A549 (cell line): ENCODE measurements around the gene OR2H1. TPM values are rescaled to one million over a fixed set of nuclear protein-coding genes. Genes with fewer than 3 reads are reported as not detected.
"Not testable (repeated sequence)": the region's sequence is repeated elsewhere in the genome, so short reads cannot be mapped to it uniquely, and the experiment has no call there.

Experiments used
- ATAC-seq, 2 experiments: fragments of 200-7000 bp in 1 of 2; fragments of >200 bp in 1 of 2; cut with Nextera tagmentation in 1 of 2; cut with Tn5 transposase in 1 of 2; 3 replicates each; pipeline versions ENCODE4 v1.8.0 to v1.9.1; 2018 to 2020; ENCODE audit warnings: mild to moderate bottlenecking in 1 of 2, moderate library complexity in 1 of 2
- CTCF ChIA-PET: fragments of 300-600 bp; sonication (Branson Sonifier 250); formaldehyde crosslinking; extraction: SDS; loops from one replicate; lab custom pipeline; 2021; ENCODE audit warnings: antibody characterized with exemption, inconsistent platforms; lab: Yijun Ruan, JAX
- POLR2A ChIA-PET: fragments of 350-600 bp; formaldehyde crosslinking; extraction: SDS; loops from one replicate; lab custom pipeline; 2021; ENCODE audit warnings: antibody characterized with exemption, inconsistent platforms; lab: Yijun Ruan, JAX
- DNase-seq, 2 experiments: peaks; one replicate each; pipeline versions ENCODE4 v3.0.0 to v3.0.0-alpha.2; 2011 to 2016; ENCODE audit warnings: low read depth in 1 of 2, low spot score in 1 of 2
- FAIRE-seq: peaks from 2 replicates; lab custom pipeline; 2011; peaks lifted over from hg19 to GRCh38; lab: Jason Lieb, UNC
- H3K27ac ChIP-seq, 2 experiments: fragments of >200 bp; sonication (Bioruptor Twin); formaldehyde crosslinking; 3 replicates each; pipeline ENCODE4 v1.5.1; 2016 to 2017
- H3K4me1 ChIP-seq: fragments of >200 bp; sonication (Bioruptor Twin); formaldehyde crosslinking; 3 replicates; pipeline ENCODE4 v1.6.1; 2016
- H3K4me2 ChIP-seq: fragments of >200 bp; sonication (Bioruptor Twin); formaldehyde crosslinking; 3 replicates; pipeline ENCODE4 v1.6.1; 2016
- H3K4me3 ChIP-seq: fragments of >200 bp; sonication (Bioruptor Twin); formaldehyde crosslinking; 3 replicates; pipeline ENCODE4 v1.5.1; 2016
- H3K9me3 ChIP-seq: fragments of >200 bp; sonication (Bioruptor Twin); formaldehyde crosslinking; 3 replicates; pipeline ENCODE4 v1.6.1; 2016
- CEBPB ChIP-seq, 2 experiments: fragments of >200 bp in 1 of 2; sonication (Bioruptor Twin) in 1 of 2; formaldehyde crosslinking in 1 of 2; IDR thresholded peaks; 2 replicates each; pipeline ENCODE4 v1.6.1; 2012 to 2016
- CHD4 ChIP-seq: fragments of 200-600 bp; sonication (generic); IDR thresholded peaks from 2 replicates; pipeline ENCODE4 v1.6.1; 2016; ENCODE audit warnings: antibody characterized with exemption, mild to moderate bottlenecking, borderline replicate concordance
- EP300 ChIP-seq, 2 experiments: fragments of >200 bp; sonication (Bioruptor Twin); formaldehyde crosslinking; IDR thresholded peaks; 2 replicates in 1 of 2; 3 replicates in 1 of 2; pipeline ENCODE4 v1.6.1; 2016 to 2017
- FOXS1 ChIP-seq: fragments of 250-450 bp; sonication (Bioruptor Pico); IDR thresholded peaks from 2 replicates; pipeline ENCODE4 v1.5.0; 2020; ENCODE audit warnings: mild to moderate bottlenecking, moderate library complexity
- GATA3 ChIP-seq: IDR thresholded peaks from 2 replicates; pipeline ENCODE4 v1.6.1; 2012; ENCODE audit warnings: borderline replicate concordance
- HES2 ChIP-seq: fragments of >200 bp; sonication (Bioruptor Twin); formaldehyde crosslinking; IDR thresholded peaks from 2 replicates; pipeline ENCODE4 v1.6.1; 2016
- HMGXB4 ChIP-seq: fragments of 250-450 bp; sonication (Bioruptor Pico); IDR thresholded peaks from 2 replicates; pipeline ENCODE4 v1.5.0; 2021; ENCODE audit warnings: mild to moderate bottlenecking, moderate library complexity, borderline replicate concordance
- NFE2L2 ChIP-seq: fragments of 150-350 bp; conservative IDR thresholded peaks from 2 replicates; pipeline ENCODE4 v1.6.1; 2014; ENCODE audit warnings: low read length
- NPAS2 ChIP-seq: fragments of 250-450 bp; sonication (Bioruptor Pico); IDR thresholded peaks from 2 replicates; pipeline ENCODE4 v1.8.0; 2022; ENCODE audit warnings: mild to moderate bottlenecking, moderate library complexity, borderline replicate concordance
- RAD21 ChIP-seq, 2 experiments: fragments of >200 bp in 1 of 2; sonication (Bioruptor Twin) in 1 of 2; formaldehyde crosslinking in 1 of 2; IDR thresholded peaks in 1 of 2; conservative IDR thresholded peaks in 1 of 2; 2 replicates in 1 of 2; 3 replicates in 1 of 2; pipeline ENCODE4 v1.6.1; 2012 to 2018; ENCODE audit warnings: inconsistent platforms in 1 of 2
- REST ChIP-seq: fragments of 200-600 bp; sonication (generic); IDR thresholded peaks from 2 replicates; pipeline ENCODE4 v1.6.1; 2016; ENCODE audit warnings: antibody characterized with exemption, mild to moderate bottlenecking, moderate library complexity
- TFCP2L1 ChIP-seq: fragments of 250-450 bp; sonication (Bioruptor Pico); IDR thresholded peaks from 2 replicates; pipeline ENCODE4 v1.5.0; 2021; ENCODE audit warnings: mild to moderate bottlenecking
- WGBS: methylation state at CpG from one replicate; pipeline ENCODE4 v1.1.6; 2017; ENCODE audit errors: missing lambda C conversion rate; 5-methylcytosine and 5-hydroxymethylcytosine counted together
- polyA plus RNA-seq, 4 experiments: library from polyadenylated mRNA; depleted of rRNA in 3 of 4; stranded (reverse); fragments of >200 nt; fragmentation: RNase III in 1 of 4; extraction: RNeasy Plus Mini Kit Qiagen cat#74134 plus additional on column Dnase treatment in 1 of 4; gene quantifications; 2 replicates in 3 of 4; 3 replicates in 1 of 4; pipeline ENCODE4 v1.2.3, GENCODE V29; 2011 to 2017
- TF ChIP-seq, protein P1 (sequence below): fragments of 150-350 bp; IDR thresholded peaks from 2 replicates; pipeline ENCODE4 v1.6.1; 2014; ENCODE audit warnings: low read depth, mild to moderate bottlenecking, low read length
- TF ChIP-seq, protein P2 (sequence below): fragments of 450-650 bp; IDR thresholded peaks from 2 replicates; pipeline ENCODE4 v1.6.1; 2014; ENCODE audit warnings: antibody characterized with exemption

The OR2H1 gene
- polyA plus RNA-seq, 2 of the 4 experiments (the other 2 are of a cell fraction), result not detected

DNA sequence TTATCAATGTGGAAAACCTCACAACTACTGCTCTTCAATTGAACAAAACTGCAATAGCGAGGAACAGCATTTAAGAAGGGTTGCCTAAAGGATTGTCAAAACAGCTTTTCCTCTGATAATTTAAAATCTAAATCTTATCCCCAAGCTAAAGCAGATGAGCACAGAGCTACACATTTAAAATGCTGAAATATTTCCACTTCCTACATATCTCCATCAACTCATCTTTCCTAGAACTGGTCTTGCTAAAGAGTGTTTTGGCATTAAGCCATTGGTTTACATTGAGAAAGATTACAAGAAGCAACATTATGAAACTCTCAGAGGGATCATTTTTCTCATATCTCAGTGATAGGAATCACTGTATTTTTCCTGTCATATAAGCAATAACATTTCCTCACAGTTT, 14.2 kb upstream of the OR2H1 start:
- ATAC-seq (no peak), DNase-seq (no peak), FAIRE-seq (no peak)
- POLR2A ChIA-PET, result no interaction called here
- H3K4me1 ChIP-seq, result no peaks in the 10 kb centered on the region
- WGBS, result 0% methylated on average over 1 of the region's 1 CpG
- H3K27ac ChIP-seq, result no peak overlapping the region
- no peaks in the 10 kb centered on the region for H3K9me3 ChIP-seq
- no peak overlapping the region for H3K4me3 ChIP-seq
- H3K4me2 ChIP-seq, result no peak overlapping the region
- CTCF ChIA-PET, result no interaction called here
- TF ChIP-seq, protein P1, sequence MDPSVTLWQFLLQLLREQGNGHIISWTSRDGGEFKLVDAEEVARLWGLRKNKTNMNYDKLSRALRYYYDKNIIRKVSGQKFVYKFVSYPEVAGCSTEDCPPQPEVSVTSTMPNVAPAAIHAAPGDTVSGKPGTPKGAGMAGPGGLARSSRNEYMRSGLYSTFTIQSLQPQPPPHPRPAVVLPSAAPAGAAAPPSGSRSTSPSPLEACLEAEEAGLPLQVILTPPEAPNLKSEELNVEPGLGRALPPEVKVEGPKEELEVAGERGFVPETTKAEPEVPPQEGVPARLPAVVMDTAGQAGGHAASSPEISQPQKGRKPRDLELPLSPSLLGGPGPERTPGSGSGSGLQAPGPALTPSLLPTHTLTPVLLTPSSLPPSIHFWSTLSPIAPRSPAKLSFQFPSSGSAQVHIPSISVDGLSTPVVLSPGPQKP, result no peak
- TF ChIP-seq NFE2L2 (no peak), RAD21 (conservative IDR thresholded peaks at IDR 0.05 in 1 of 2, IDR thresholded peaks at IDR 0.05 in 1 of 2) (no peak), NPAS2 (CRISPR knock-in tag) (no peak), GATA3 (no peak), EP300 (IDR thresholded peaks at IDR 0.05) (no peak), REST (no peak)

- CTCF ChIA-PET, result interaction anchor here (0.6 kb wide), 1 partner anchor 30 kb away, joined by 3 read pairs; no protein-coding TSS in a partner anchor
- not testable (repeated sequence) for ATAC-seq
Observed at GRCh38 chr6:29444031-29444430, 12.9 kb upstream of the OR2H1 start.

DNA sequence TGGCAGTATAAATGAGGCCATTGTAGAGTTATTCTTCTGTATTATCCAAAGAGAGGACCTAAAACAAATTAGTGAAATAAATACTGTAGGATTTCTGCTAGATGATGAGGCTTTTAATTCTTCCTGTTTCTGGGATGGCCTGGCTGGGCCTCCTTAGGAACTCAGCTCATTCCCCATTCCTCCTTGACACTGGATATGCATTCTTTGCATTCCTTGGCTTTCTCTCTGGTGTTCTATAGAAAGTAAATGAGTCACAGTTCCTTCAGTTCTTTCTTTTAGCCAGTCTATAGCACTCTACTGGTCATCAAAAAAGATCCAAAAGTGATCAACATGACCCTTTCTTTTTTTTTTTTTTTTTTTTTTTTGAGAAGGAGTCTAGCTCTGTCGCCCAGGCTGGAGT, 9.3 kb upstream of the OR2H1 start:
- ATAC-seq, result no peak
- no CpG with 5 or more reads among the region's 1 CpG for WGBS

More at GRCh38 chr6:29444031-29444430, 12.9 kb upstream of the OR2H1 start:
- H3K4me1 ChIP-seq, DNase-seq, POLR2A ChIA-PET, H3K27ac ChIP-seq, H3K9me3 ChIP-seq, FAIRE-seq, H3K4me3 ChIP-seq, H3K4me2 ChIP-seq: not testable (repeated sequence)
- 0% methylated on average over 1 of the region's 1 CpG for WGBS

GRCh38 chr6:29451471-29452193, 5.3 kb upstream of the OR2H1 start:
- DNase-seq, result no peak
- Histone ChIP-seq H3K9me3 (no peaks in the 10 kb centered on the region), H3K27ac (no peak overlapping the region), H3K4me3 (no peak overlapping the region), H3K4me2 (no peak overlapping the region), H3K4me1 (no peaks in the 10 kb centered on the region)
- no peak for FAIRE-seq
- TF ChIP-seq HES2, result no peak
- TF ChIP-seq HMGXB4 (CRISPR knock-in tag), result no peak
- no peak for TF ChIP-seq TFCP2L1
- no peak for TF ChIP-seq GATA3
- no peak for TF ChIP-seq REST
- TF ChIP-seq CHD4, result no peak
- ATAC-seq, result no peak
- ChIA-PET POLR2A (no interaction called here), CTCF (no interaction called here)
- 3% methylated on average over 3 of the region's 3 CpGs for WGBS

More for the DNA sequence above, 9.3 kb upstream of the OR2H1 start:
- no peak overlapping the region for H3K27ac ChIP-seq
- no peak for FAIRE-seq
- CTCF ChIA-PET, result no interaction called here
- no peak for DNase-seq
- POLR2A ChIA-PET, result no interaction called here
- TF ChIP-seq FOXS1 (CRISPR knock-in tag) (no peak), CEBPB (IDR thresholded peaks at IDR 0.05) (no peak)
- TF ChIP-seq, protein P2, sequence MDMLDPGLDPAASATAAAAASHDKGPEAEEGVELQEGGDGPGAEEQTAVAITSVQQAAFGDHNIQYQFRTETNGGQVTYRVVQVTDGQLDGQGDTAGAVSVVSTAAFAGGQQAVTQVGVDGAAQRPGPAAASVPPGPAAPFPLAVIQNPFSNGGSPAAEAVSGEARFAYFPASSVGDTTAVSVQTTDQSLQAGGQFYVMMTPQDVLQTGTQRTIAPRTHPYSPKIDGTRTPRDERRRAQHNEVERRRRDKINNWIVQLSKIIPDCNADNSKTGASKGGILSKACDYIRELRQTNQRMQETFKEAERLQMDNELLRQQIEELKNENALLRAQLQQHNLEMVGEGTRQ, result no peak
- no peaks in the 10 kb centered on the region for H3K4me1 ChIP-seq
- H3K4me3 ChIP-seq, result no peak overlapping the region
- no peak overlapping the region for H3K4me2 ChIP-seq
- no peaks in the 10 kb centered on the region for H3K9me3 ChIP-seq
